ENCODE results near the gene FARS2.
A peak's percentile ranks its signal among the peaks of the same experiment; 100 is the strongest.

Gene FARS2

DNA sequence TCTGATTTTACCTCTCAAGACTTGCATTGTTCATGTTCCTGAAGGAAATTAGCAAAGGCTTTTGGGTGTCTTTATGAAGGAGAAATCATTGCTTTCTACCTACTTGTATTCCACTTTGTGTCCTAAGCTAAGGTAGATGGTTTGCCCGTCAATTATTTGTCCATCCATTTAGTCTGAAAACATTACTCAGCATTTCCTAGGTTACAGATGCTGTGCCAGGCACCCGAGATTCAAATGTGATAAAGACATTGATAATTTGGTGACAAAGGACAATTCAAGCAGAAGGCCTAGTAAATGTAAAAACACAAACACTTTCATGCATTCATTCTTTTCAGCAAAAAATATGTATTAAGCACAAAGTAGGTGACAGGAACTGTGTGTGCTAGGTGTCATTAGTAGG lies 251.1 kb downstream of the FARS2 start:
- DNase-seq: no peak

DNA sequence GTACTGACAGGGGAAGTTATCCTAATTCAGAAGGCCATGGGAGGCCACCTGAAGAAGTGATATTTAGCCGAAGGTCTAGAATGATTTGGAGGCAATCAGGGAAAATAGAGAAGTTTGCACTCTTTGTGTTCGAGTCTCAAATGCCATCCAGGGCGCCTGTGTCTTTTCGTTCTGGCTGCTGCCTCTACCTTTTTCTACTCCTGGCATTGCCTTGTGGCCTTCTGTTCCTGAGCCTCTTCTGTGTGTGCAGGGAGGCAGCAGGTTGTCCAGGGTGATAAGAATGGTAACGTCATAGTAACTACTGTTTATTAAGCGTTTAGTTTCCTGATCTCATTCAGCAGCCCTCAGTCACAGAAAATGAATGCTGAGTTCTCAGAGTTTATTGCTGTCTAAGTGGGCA lies 252.1 kb downstream of the FARS2 start:
- no peak for DNase-seq

DNA sequence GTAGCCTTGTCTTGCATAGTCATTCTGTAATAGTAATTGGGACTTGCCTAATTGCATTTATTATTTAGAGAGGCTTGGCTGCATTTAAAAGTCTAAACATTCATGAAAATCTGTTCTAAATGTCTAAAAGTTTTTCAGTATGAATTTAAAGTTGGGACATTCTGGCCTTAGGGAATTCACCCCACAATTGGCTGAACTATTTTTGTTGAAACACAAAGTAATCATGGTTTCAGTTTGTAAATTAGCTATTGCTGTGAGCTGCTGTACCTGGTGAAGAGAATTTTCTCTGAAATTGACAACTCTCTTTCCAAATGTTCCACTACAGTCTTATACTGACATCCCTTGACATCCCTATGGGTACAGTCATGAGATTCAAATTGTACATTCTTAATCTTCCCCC lies 253.0 kb downstream of the FARS2 start:
- DNase-seq: no peak

DNA sequence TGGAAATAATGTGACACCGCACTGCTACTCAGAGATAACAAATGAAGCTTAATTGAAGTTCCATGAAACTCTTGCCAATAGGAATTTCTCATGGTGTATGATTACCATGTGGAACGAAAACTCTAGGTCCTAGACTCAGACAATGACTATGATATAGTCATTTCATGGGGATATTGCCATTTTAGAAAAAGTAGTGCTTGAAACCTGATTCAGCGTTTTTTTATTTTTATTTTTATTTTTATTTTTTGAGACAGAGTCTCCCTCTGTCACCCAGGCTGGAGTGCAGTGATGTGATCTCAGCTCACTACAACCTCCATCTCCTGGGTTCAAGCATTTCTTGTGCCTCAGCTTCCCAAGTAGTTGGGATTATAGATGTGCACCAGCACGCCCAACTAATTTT lies 253.9 kb downstream of the FARS2 start:
- no peak for DNase-seq

- DNase-seq: peak; percentile 20
These were observed 254.7 kb downstream of the FARS2 start for GRCh38 chr6:5516036-5516435.

DNA sequence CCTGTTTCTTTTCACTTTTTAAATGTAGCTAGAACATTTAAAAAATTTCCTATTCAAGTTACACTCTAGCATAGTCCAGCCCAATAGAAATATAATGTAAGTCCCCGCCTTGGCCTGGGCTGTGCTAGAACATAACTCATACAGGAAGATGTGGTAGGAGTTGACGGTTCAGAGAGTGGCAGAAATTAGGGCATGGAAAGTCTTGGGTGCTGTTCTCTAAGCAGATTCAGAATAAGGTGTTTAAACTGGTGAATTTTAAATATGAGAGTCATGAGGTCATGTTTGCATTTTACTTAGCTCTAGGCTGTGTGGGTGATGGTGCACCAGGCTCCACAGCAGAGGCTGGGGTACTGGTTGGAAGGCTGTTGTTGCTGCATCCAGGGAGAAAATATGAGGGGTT lies 256.5 kb downstream of the FARS2 start:
- peak; percentile 58 for DNase-seq

GRCh38 chr6:5518936-5519491 lies 257.7 kb downstream of the FARS2 start:
- no peak for DNase-seq

DNA sequence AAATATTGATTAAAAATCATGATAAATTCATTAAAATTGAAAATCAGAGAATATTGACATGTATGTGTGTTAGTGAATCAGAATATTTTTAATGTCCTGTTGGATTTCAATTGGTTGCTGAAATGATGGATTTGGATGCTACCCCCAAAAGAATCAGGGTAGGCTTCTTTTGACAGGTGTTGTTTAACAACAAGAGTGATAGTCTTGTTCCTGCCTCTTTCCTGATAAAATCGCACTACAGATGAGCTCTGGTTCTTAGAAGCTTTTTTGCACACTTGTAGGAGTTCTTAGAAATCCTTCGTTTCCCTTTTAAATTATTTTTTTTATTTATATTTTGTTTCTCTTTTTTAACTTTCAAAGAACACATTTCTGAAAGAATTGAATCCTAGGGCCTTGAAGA lies 259.5 kb downstream of the FARS2 start:
- DNase-seq: no peak

- no peak for DNase-seq
These were observed 260.0 kb downstream of the FARS2 start for GRCh38 chr6:5521322-5521721.

- no peak for DNase-seq
These were observed 260.8 kb downstream of the FARS2 start for GRCh38 chr6:5522147-5522546.

DNA sequence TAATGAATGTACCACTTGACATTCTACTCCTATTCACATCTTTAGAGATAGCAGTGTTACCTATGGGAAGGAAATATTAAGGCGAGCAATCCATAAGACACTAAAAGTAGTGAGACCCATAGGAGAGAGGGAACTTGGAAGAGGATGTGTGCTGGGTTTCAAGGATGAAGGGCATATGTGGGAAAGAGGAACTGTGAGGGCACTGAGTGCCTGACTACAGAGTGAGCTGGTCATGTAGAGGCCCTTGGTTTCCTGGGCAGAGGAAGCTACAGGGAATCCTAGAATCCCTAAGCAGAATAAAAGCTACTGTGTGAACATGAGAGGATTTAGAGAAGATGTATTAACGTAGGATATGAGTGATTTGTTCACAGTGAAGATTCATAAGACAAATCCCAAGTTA lies 262.8 kb downstream of the FARS2 start:
- no peak for DNase-seq

DNA sequence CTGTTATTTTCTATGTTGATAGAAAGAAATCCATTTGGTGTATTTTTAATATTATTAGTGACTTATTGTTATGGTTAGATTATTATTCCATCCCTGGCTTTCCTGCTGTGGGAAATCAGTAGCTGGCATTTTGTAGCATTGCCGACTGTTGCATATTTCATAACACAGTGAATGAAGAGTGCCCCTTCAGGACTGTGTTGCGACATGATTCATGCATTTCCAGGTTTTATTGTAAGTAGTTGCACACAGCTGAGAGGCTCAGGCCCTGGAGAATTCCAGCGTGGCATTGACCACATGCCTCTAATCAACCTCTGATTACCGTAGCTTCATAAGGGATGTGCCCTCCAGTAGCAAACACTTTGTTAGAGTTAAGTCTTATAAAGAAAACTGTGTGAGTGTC lies 263.9 kb downstream of the FARS2 start:
- DNase-seq: no peak

- no peak for DNase-seq
These were observed 267.7 kb downstream of the FARS2 start for GRCh38 chr6:5529015-5529414.

GRCh38 chr6:5529733-5530132 lies 268.4 kb downstream of the FARS2 start:
- DNase-seq: no peak

DNA sequence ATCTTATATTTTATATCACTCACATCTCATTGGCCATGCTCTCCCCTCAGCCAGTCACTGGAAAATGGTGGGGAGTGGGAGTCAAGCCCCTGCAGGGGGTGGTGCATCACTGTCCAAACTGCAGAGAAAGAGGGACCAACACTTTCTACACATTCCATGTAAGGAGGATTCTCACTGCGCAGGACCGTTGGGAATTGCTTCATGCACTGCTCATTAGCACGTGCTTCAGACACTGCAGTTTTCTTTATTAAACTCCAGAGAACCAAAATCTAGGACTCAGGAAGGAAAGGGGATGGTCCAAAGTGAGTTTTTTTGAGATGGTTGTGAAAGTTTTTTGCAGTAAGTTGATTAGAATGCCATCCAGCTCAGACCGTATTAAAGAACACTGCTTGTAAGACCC lies 269.8 kb downstream of the FARS2 start:
- no peak for DNase-seq

DNA sequence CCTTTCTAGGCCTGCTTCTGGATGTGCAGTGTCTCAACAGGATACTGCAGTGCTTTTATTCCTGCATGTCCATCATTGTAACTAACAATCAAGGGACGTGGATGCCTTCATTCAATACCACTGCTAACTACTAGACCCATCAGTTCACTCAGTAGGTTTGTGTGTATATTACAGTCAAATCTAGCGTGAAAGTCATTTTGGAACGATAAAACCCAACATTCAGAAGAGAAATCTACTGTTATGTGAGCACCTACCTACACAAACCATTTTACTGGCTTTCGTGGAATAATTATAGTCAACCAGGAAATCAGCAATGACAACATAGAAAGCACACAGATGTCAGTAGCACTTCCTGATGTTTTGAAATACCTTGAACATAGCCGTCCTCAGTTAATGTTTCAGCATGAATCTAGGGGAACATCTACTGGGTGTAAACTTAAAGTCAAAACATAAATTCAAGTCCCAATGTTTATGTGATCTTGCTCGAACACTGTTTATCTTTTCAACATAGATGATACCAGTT lies 270.6 kb downstream of the FARS2 start:
- DNase-seq: no peak

DNA sequence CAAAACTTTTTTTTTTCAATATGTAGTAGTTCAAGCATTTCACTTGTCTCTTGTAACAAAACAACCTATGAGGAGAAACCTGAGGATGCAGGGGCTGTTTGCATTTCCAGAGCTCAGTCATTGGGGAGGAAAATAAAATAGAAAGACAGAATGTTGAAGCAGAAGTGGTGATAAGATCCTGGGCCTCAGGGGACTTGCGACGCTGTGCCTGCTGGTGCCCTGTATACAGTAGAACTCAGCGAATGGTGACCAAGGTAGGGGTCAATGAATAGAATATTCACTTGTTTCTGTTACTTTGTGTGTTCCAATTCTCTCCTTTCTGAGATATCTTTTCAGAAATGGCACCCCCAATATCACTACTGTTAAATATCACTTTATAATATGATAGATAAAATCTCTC lies 271.6 kb downstream of the FARS2 start:
- no peak for DNase-seq

DNA sequence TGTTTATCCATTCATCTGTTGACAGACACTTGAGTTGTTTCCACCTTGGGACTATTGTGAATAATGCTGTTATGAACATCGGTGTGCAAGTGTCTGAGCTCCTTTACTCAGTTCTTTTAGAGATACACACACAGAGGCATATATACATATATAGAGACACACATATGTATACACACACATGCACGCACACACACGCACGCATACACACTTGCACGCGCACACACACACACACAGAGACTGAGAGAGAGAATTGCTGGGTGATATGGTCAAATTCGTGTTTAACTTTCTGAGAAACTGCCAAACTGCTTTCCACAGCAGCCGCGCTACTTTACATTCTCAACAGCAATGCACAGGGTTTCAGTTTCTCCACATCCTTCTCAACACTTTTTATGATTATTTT lies 273.3 kb downstream of the FARS2 start:
- no peak for DNase-seq

- no peak for DNase-seq
These were observed 275.3 kb downstream of the FARS2 start for GRCh38 chr6:5536644-5537043.

GRCh38 chr6:5537132-5537531 lies 275.8 kb downstream of the FARS2 start:
- no peak for DNase-seq

GRCh38 chr6:5537967-5538366 lies 276.7 kb downstream of the FARS2 start:
- no peak for DNase-seq

GRCh38 chr6:5540370-5540769 lies 279.1 kb downstream of the FARS2 start:
- DNase-seq: no peak

DNA sequence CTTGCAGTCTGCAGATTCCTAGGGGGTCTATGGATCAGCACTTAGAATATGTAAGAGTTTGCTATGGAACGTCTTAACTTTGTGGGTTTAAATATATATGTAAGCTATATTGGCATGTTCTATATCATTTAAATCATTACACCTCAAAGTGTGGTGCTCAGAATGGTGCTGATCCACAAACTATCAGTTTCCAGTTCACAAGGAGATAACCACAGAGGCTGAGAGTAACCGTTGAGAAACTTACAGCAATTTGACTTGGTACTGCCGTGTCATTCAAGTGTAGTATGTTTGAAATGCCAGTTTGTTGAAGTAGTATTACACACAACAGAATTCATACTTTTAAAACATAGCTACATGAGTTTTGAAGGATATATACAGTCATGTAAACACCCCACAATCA lies 279.7 kb downstream of the FARS2 start:
- DNase-seq: no peak

GRCh38 chr6:5541751-5542432 lies 280.6 kb downstream of the FARS2 start:
- no peak for DNase-seq

DNA sequence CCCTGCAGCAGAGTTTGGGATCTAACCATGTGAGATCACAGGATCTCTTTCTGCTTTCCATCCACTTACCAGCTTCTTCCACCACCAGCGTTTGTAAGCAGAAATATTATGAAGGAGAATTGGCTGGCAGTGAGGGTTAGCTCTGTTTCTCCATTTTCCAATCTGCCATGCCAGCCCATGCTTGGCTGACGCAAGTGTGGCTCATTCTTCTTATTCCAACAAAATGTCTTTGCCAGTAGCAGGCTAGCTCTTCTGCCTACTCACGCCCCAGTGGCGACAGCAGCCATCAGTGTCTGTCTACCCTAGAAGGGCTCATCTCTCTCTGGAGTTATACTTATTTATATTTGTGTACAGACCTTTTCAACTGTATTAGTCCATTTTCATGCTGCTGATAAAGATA lies 286.2 kb downstream of the FARS2 start:
- DNase-seq: no peak
